NOMO-1 treated with DMSO at 0.1 percent for 48 hours (cell line): ENCODE results near the gene TMEM163.
"Not testable (repeated sequence)": the region's sequence is repeated elsewhere in the genome, so short reads cannot be mapped to it uniquely, and the experiment has no call there.

Source experiments
- DNase-seq: peaks from one replicate; lab custom pipeline; 2025; ENCODE audit not compliant: unreplicated experiment; lab: John Stamatoyannopoulos, UW

TMEM163 gene

GRCh38 chr2:134498654-134499053 is 220.1 kb downstream of the TMEM163 start:
- no peak for DNase-seq

DNA sequence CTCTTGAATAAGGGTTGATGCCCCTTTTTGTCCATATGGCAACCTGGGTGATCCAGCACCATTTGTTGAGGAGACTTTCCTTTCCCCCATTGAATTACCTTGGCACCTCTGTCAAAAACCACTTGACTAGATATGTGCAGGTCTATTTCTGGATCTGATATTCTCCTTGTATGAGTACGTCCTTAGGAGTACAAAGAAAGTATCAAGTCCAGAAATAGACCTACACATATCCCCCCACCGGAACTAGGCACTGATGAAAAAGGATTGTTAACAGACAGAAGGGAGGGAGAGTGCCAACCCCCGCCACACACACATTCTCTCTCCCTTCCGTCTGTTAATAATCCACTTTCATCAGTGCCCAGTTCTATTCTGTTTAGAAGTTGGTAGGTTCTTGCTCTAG is 225.0 kb downstream of the TMEM163 start:
- no peak for DNase-seq

DNA sequence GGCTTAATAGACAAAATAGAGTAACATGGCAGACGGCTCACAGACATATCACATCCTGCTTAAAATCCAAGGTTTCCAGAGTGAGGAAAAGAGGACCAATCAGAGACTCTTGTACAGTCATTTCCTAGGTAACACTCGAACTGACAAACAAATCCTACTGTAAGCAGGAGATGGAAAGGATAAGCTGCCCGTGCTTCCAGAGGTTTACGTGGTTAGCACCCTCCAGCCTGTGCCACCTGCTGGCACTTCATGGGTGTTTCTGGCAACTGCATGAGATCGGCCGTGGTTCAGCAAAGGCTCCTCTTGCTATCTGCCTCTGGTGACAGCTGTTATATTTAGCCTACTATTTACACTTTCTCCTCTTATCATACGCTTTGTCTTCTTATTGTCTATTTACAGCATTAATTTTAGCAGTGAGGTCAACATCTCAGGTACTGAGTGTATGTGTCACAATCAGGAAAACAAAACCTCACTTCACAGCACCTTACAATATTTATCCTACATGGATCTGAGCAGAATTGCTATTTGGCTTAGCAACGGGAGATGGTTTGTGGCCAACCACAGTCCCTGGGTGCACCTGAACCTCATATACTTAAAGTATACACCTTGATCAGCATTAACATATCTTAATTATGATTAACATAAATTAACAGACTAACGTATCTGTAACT is 226.9 kb downstream of the TMEM163 start:
- no peak for DNase-seq

GRCh38 chr2:134491022-134491421 is 227.8 kb downstream of the TMEM163 start:
- DNase-seq = no peak

- DNase-seq = no peak
Measured at GRCh38 chr2:134490559-134490958, 228.2 kb downstream of the TMEM163 start.

- no peak for DNase-seq
Measured at GRCh38 chr2:134489732-134490384, 228.9 kb downstream of the TMEM163 start.

GRCh38 chr2:134482766-134483340 is 235.9 kb downstream of the TMEM163 start:
- DNase-seq = no peak

- DNase-seq = no peak
Measured at GRCh38 chr2:134482131-134482723, 236.6 kb downstream of the TMEM163 start.

- DNase-seq = no peak
Measured at GRCh38 chr2:134479696-134480330, 239.0 kb downstream of the TMEM163 start.

GRCh38 chr2:134476982-134477381 is 241.8 kb downstream of the TMEM163 start:
- not testable (repeated sequence) for DNase-seq

DNA sequence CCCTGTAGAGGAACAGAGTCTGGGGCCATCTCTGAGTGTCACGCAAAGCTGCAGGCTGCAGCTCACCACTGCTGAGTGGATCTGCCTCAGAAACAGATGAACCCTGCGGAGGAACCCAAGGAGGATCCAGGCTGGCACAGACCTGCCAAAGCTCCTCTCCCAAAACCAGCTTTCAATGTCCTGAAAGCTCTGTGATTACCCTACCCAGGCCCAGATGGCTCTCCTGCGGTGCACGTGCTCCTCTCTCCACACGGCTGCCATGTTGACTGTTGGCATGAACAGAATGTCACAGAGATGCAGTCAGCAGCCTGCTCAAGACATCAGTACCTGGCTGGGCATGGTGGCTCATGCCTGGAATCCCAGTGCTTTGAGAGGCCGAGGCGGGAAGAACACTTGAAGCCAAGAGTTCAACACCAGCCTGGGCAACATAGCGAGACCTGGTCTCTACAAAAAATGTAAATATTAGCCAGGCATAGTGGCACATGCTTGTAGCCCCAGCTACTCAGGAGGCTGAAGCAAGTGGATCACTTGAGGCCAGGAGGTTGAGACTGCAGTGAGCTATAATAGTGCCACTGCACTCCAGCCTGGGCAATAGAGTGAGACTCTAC is 248.1 kb downstream of the TMEM163 start:
- no peak for DNase-seq

- no peak for DNase-seq
Measured at GRCh38 chr2:134469516-134470115, 249.2 kb downstream of the TMEM163 start.

DNA sequence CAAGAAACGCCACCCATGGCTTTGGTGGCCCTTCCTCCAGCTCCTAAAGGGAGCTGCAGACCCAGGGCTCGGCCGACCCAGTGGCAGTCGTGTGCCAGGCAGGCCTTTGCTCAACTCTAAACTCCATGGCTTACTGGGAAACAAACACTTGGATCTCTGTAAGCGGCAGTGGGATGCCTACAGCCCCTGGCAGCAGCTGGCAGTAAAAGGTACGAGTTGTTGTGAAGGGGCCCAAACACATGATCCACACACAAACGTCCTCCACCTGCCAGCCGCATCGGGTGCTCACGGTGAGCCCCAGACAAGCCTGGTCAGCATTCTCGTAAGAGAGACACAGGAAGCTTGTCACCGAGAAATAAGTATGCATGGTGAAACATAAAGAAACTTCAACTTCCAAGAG is 250.0 kb downstream of the TMEM163 start:
- DNase-seq = no peak

DNA sequence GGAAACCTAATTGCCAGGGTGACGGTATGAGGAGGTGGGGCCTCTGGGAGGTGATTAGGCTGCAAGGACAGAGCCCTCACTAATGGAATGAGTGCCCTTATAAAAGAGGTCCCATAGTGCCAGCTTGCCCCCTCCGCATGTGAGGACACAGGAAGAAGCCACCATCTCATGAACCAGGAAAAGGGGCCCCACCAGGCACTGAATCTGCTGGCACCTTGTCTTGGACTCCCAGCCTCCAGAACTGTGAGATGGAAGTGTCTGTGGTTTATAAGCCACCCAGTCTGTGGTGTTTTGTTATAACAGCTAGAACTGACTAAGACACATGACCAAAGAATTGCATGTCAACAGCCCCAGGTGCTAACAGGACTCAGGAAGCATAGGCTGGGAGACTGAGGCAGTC is 250.6 kb downstream of the TMEM163 start:
- DNase-seq = no peak

GRCh38 chr2:134466141-134466540 is 252.7 kb downstream of the TMEM163 start:
- DNase-seq = no peak

- no peak for DNase-seq
Measured at GRCh38 chr2:134465228-134466105, 253.3 kb downstream of the TMEM163 start.

GRCh38 chr2:134463699-134464022 is 255.1 kb downstream of the TMEM163 start:
- no peak for DNase-seq

- no peak for DNase-seq
Measured at GRCh38 chr2:134462791-134463698, 255.8 kb downstream of the TMEM163 start.

DNA sequence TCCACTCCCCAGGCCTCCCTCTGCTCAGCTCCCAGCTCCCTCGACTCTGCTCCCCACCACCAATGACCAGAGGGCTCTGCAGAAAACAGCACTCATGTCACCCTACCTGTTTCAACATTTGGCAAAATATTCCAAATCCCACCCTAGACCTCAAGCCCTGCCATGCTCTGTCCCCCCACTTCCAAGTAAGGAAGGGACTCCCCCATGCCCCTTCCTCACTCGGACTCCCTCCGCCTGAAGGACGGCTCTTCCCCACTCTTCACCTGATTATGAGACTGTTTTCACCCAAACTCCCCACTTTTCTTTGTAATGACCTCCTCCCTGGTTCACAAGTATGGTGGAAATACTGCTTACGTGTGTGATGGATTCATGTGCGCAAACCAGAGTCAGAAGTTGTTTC is 256.5 kb downstream of the TMEM163 start:
- DNase-seq = no peak
